Measurements from ENCODE around the gene CCDC134. TPM values are rescaled to one million over a fixed set of nuclear protein-coding genes. Genes with fewer than 3 reads are reported as not detected.

Gene CCDC134
- total RNA-seq, 1 donor from 2014 or later = 13.2 TPM

GRCh38 chr22:41846268-41846987 is 45.9 kb downstream of the CCDC134 start:
- peaks cover 74% of the 10 kb centered on the region for H3K4me1 Mint-ChIP-seq
- no peak overlapping the region for H3K4me3 Mint-ChIP-seq
- CTCF ChIA-PET = interaction anchor here (1.2 kb wide), 1 partner anchor 11 kb away, joined by 3 read pairs; no protein-coding TSS in a partner anchor
- no peaks in the 10 kb centered on the region for H3K27me3 Mint-ChIP-seq
- peak overlapping the region; percentile 33 for H3K27ac Mint-ChIP-seq
- DNase-seq (no peak), ATAC-seq (ENCODE audit: low read depth) (no peak)
- peaks cover 45% of the 10 kb centered on the region for H3K36me3 Mint-ChIP-seq (ENCODE audit: low read depth)
- no peaks in the 10 kb centered on the region for H3K9me3 Mint-ChIP-seq
- no peak for TF ChIP-seq CTCF (IDR thresholded peaks at IDR 0.05)
- intact Hi-C loops (cut with micrococcal nuclease) = no loop called here
- POLR2A ChIA-PET = interaction anchor here (1.0 to 1.8 kb wide), 4 partner anchors 11 to 73 kb away, joined by 4 to 8 read pairs (median 4); partner anchors contain the start of gene SREBF2

GRCh38 chr22:41847300-41847699 is 46.8 kb downstream of the CCDC134 start:
- CTCF ChIA-PET = interaction anchor here (1.2 kb wide), 1 partner anchor 9 kb away, joined by 4 read pairs; no protein-coding TSS in a partner anchor
- H3K4me3 Mint-ChIP-seq = no peak overlapping the region

GRCh38 chr22:41848468-41848867 is 48.0 kb downstream of the CCDC134 start:
- peak overlapping the region; percentile 46 for H3K27ac Mint-ChIP-seq
- POLR2A ChIA-PET = interaction anchor here (1.2 kb wide), 1 partner anchor 15 kb away, joined by 11 read pairs; the partner anchor contains the start of gene SREBF2

More at GRCh38 chr22:41847300-41847699, 46.8 kb downstream of the CCDC134 start:
- no peak for TF ChIP-seq CTCF (IDR thresholded peaks at IDR 0.05)
- Mint-ChIP-seq H3K36me3 (ENCODE audit: low read depth) (peaks cover 41% of the 10 kb centered on the region), H3K4me1 (peaks cover 73% of the 10 kb centered on the region), H3K27me3 (no peaks in the 10 kb centered on the region), H3K9me3 (no peaks in the 10 kb centered on the region), H3K27ac (peak overlapping the region; percentile 4)
- ATAC-seq (ENCODE audit: low read depth) (no peak), DNase-seq (no peak)
- POLR2A ChIA-PET = interaction anchor here (0.6 to 1.8 kb wide), 7 partner anchors 12 to 100 kb away, joined by 4 to 11 read pairs (median 5); partner anchors contain the start of genes CENPM, SREBF2 and TNFRSF13C
- intact Hi-C loops (cut with micrococcal nuclease) = no loop called here

GRCh38 chr22:41856469-41856868 is 56.0 kb downstream of the CCDC134 start:
- intact Hi-C loops (cut with micrococcal nuclease) = loop anchor here (10.0 kb wide), 1 partner anchor 62 kb away; no protein-coding TSS in a partner anchor
- no peak for TF ChIP-seq CTCF (IDR thresholded peaks at IDR 0.05)
- H3K4me3 Mint-ChIP-seq = no peak overlapping the region
- ATAC-seq (ENCODE audit: low read depth) (no peak), DNase-seq (no peak)
- H3K27me3 Mint-ChIP-seq = no peaks in the 10 kb centered on the region
- H3K9me3 Mint-ChIP-seq = no peaks in the 10 kb centered on the region
- peaks cover 27% of the 10 kb centered on the region for H3K36me3 Mint-ChIP-seq (ENCODE audit: low read depth)
- CTCF ChIA-PET = interaction anchor here (0.6 to 3.0 kb wide), 9 partner anchors 9 to 159 kb away, joined by 3 to 15 read pairs (median 4); no protein-coding TSS in a partner anchor
- H3K4me1 Mint-ChIP-seq = peaks cover 72% of the 10 kb centered on the region
- peak overlapping the region; percentile 10 for H3K27ac Mint-ChIP-seq
- POLR2A ChIA-PET = interaction anchor here (1.1 to 12.4 kb wide), 5 partner anchors 9 to 84 kb away, joined by 3 to 166 read pairs (median 4); partner anchors contain the start of gene SREBF2

More at GRCh38 chr22:41848468-41848867, 48.0 kb downstream of the CCDC134 start:
- Mint-ChIP-seq H3K27me3 (no peaks in the 10 kb centered on the region), H3K36me3 (ENCODE audit: low read depth) (peaks cover 39% of the 10 kb centered on the region), H3K4me3 (no peak overlapping the region), H3K4me1 (peaks cover 69% of the 10 kb centered on the region), H3K9me3 (no peaks in the 10 kb centered on the region)
- intact Hi-C loops (cut with micrococcal nuclease) = loop anchor here (1.0 kb wide), 1 partner anchor 14 kb away; no protein-coding TSS in a partner anchor
- DNase-seq (no peak), ATAC-seq (ENCODE audit: low read depth) (peak; percentile 58)
- no peak for TF ChIP-seq CTCF (IDR thresholded peaks at IDR 0.05)
- CTCF ChIA-PET = no interaction called here

Data from activated B cell treated with CpG ODN at 0.5 μM for 24 hours (primary cell).